Activated naive CD4-positive, alpha-beta T cell treated with anti-CD3 and anti-CD28 coated beads for 36 hours (primary cell): ENCODE measurements around the gene VAMP1. TPM values are rescaled to one million over a fixed set of nuclear protein-coding genes. Genes with fewer than 3 reads are reported as not detected.

Source experiments
- CTCF ChIA-PET: fragments of 350-600 bp; sonication (Branson Sonifier 250); formaldehyde crosslinking; loops from one replicate; lab custom pipeline; 2021; ENCODE audit warnings: antibody characterized with exemption; lab: Charles Lee
- DNase-seq: peaks from one replicate; pipeline ENCODE4 v3.0.0-alpha.2; 2020
- H3K27ac Mint-ChIP-seq: one replicate; pipeline ENCODE4 v1.8.0; 2021; ENCODE audit warnings: mild to moderate bottlenecking, mixed read lengths
- H3K27me3 Mint-ChIP-seq: one replicate; pipeline ENCODE4 v1.8.0; 2021; ENCODE audit warnings: low read depth, mixed read lengths
- H3K36me3 Mint-ChIP-seq: one replicate; pipeline ENCODE4 v1.8.0; 2021; ENCODE audit warnings: low read depth, mixed read lengths
- H3K4me1 Mint-ChIP-seq: one replicate; pipeline ENCODE4 v1.8.0; 2021; ENCODE audit warnings: low read depth, mixed read lengths
- H3K4me3 Mint-ChIP-seq: one replicate; pipeline ENCODE4 v1.8.0; 2021; ENCODE audit warnings: mild to moderate bottlenecking, moderate library complexity, mixed read lengths
- H3K9me3 Mint-ChIP-seq: one replicate; pipeline ENCODE4 v1.8.0; 2021; ENCODE audit warnings: mixed read lengths
- intact Hi-C: fragments of 100-400 bp; cut with micrococcal nuclease; formaldehyde crosslinking; loops from one replicate; pipeline ENCODE4 v1.15.1; 2023
- total RNA-seq, 2 experiments: library from RNA; stranded (reverse); gene quantifications; one replicate each; pipeline ENCODE4 v1.2.3, GENCODE V29; 2021

Gene VAMP1
- total RNA-seq, 2 experiments from 2014 or later = 31.9 to 33.5 TPM

GRCh38 chr12:6444031-6444430, 26.4 kb downstream of the VAMP1 start:
- intact Hi-C loops = loop anchor here (1.0 to 10.0 kb wide), 2 partner anchors 8 to 511 kb away; partner anchors contain the start of genes PTPN6 and TAPBPL
- peaks cover 69% of the 10 kb centered on the region for H3K4me1 Mint-ChIP-seq
- CTCF ChIA-PET = interaction anchor here (0.6 to 15.7 kb wide), 7 partner anchors 9 to 100 kb away, joined by 3 to 159 read pairs (median 4); no protein-coding TSS in a partner anchor

DNA sequence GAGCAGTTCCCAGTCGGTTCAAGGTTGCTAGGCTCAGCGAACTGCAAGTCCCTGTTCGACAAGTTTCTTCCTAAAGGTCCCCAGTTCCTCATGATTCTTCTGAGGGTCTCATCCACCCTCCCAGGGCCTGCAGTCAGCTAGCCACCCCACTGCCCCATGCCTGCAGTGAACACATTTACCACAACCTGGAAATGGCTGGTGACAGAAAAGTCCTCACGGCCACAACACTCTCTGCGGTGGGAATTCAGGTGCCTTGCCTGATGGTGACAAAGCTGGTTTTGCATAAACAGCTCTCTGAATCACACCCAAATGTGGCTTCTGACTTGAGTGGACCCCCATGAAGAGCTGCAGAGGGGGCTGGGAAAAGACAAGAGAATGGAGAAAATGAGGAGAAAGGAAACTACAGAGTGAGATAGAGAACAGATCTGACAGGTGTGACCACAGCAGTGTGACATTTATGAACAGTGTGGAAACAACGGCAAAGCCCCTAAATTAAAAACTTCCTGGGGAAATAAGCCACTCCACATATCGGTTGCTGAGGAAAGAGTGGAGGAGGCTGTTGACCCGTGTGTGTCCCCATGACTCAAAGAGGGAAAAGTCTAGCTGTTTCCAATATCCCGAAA, 27.0 kb downstream of the VAMP1 start:
- intact Hi-C loops = loop anchor here (1.0 to 10.0 kb wide), 4 partner anchors 9 to 511 kb away; partner anchors contain the start of gene PTPN6
- Mint-ChIP-seq H3K9me3 (no peaks in the 10 kb centered on the region), H3K4me1 (peaks cover 74% of the 10 kb centered on the region), H3K27me3 (no peaks in the 10 kb centered on the region), H3K4me3 (peak overlapping the region; percentile 92), H3K36me3 (peaks cover 40% of the 10 kb centered on the region), H3K27ac (peak overlapping the region; percentile 98)
- peak; percentile 79 for DNase-seq
- CTCF ChIA-PET = interaction anchor here (0.6 to 15.7 kb wide), 9 partner anchors 9 to 115 kb away, joined by 3 to 159 read pairs (median 3); partner anchors contain the start of gene VAMP1

More at GRCh38 chr12:6444031-6444430, 26.4 kb downstream of the VAMP1 start:
- DNase-seq = no peak
- H3K27ac Mint-ChIP-seq = peak overlapping the region; percentile 98
- H3K9me3 Mint-ChIP-seq = no peaks in the 10 kb centered on the region
- H3K36me3 Mint-ChIP-seq = peaks cover 46% of the 10 kb centered on the region
- no peaks in the 10 kb centered on the region for H3K27me3 Mint-ChIP-seq
- H3K4me3 Mint-ChIP-seq = peak overlapping the region; percentile 92

DNA sequence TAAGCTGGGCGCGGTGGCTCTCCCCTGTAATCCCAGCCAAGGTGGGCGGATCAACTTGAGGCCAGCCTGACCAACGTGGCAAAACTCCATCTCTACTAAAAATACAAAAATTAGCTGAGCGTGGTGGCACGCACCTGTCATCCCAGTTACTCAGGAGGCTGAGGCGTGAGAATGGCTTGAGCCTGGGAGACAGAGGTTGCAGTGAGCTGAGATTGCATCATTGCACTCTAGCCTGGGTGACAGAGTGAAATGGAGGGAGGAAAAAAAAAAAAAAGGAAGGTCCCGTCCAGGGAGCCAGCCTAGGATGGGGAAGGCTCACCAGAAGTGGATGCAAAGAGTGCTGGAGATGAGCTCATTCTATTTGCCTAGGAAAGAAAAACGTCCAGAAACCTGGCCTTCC, 27.6 kb downstream of the VAMP1 start:
- Mint-ChIP-seq H3K27ac (peak overlapping the region; percentile 98), H3K9me3 (no peaks in the 10 kb centered on the region), H3K27me3 (no peaks in the 10 kb centered on the region), H3K4me1 (peaks cover 70% of the 10 kb centered on the region), H3K4me3 (peak overlapping the region; percentile 92), H3K36me3 (peaks cover 36% of the 10 kb centered on the region)
- intact Hi-C loops = loop anchor here (1.0 to 10.0 kb wide), 4 partner anchors 9 to 512 kb away; partner anchors contain the start of gene PTPN6
- DNase-seq = no peak
- CTCF ChIA-PET = interaction anchor here (0.6 to 15.7 kb wide), 6 partner anchors 10 to 159 kb away, joined by 3 to 159 read pairs (median 16); partner anchors contain the start of gene VAMP1

GRCh38 chr12:6440391-6440790, 30.1 kb downstream of the VAMP1 start:
- no peak overlapping the region for H3K27ac Mint-ChIP-seq
- H3K4me3 Mint-ChIP-seq = no peak overlapping the region
- H3K27me3 Mint-ChIP-seq = no peaks in the 10 kb centered on the region
- H3K36me3 Mint-ChIP-seq = peaks cover 17% of the 10 kb centered on the region
- no peak for DNase-seq
- no peaks in the 10 kb centered on the region for H3K9me3 Mint-ChIP-seq
- peaks cover 58% of the 10 kb centered on the region for H3K4me1 Mint-ChIP-seq
- intact Hi-C loops = loop anchor here (10.0 kb wide), 1 partner anchor 514 kb away; the partner anchor contains the start of gene PTPN6
- CTCF ChIA-PET = interaction anchor here (15.7 kb wide), 1 partner anchor 22 kb away, joined by 159 read pairs; no protein-coding TSS in a partner anchor

DNA sequence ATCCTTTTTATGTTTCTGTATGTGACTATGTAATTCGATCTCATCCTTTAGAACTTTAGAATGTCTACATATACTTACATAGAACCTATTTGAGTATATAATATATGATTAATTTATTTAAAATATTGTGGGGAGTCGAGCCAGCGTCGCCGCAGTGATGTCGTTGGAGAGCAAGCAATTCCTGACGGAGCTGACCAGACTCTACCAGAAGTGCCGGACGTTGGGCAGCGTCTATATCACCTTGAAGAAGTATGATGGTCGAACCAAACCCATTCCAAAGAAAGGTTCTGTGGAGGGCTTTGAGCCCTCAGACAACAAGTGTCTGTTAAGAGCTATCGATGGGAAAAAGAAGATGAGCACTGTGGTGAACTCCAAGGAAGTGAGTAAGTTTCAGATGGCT, 32.1 kb downstream of the VAMP1 start:
- Mint-ChIP-seq H3K36me3 (peaks cover 8% of the 10 kb centered on the region), H3K27ac (no peak overlapping the region), H3K27me3 (no peaks in the 10 kb centered on the region), H3K4me1 (peaks cover 65% of the 10 kb centered on the region), H3K9me3 (no peaks in the 10 kb centered on the region), H3K4me3 (no peak overlapping the region)
- intact Hi-C loops = no loop called here
- CTCF ChIA-PET = interaction anchor here (1.2 to 15.7 kb wide), 3 partner anchors 11 to 24 kb away, joined by 3 to 159 read pairs (median 5); no protein-coding TSS in a partner anchor
- DNase-seq = no peak

GRCh38 chr12:6437586-6437985, 32.9 kb downstream of the VAMP1 start:
- no peaks in the 10 kb centered on the region for H3K9me3 Mint-ChIP-seq
- H3K4me1 Mint-ChIP-seq = peaks cover 63% of the 10 kb centered on the region
- H3K27me3 Mint-ChIP-seq = no peaks in the 10 kb centered on the region
- no peak overlapping the region for H3K27ac Mint-ChIP-seq
- no peak for DNase-seq
- intact Hi-C loops = no loop called here
- CTCF ChIA-PET = interaction anchor here (15.7 kb wide), 1 partner anchor 25 kb away, joined by 159 read pairs; no protein-coding TSS in a partner anchor
- H3K4me3 Mint-ChIP-seq = no peak overlapping the region
- H3K36me3 Mint-ChIP-seq = peaks cover 1% of the 10 kb centered on the region

DNA sequence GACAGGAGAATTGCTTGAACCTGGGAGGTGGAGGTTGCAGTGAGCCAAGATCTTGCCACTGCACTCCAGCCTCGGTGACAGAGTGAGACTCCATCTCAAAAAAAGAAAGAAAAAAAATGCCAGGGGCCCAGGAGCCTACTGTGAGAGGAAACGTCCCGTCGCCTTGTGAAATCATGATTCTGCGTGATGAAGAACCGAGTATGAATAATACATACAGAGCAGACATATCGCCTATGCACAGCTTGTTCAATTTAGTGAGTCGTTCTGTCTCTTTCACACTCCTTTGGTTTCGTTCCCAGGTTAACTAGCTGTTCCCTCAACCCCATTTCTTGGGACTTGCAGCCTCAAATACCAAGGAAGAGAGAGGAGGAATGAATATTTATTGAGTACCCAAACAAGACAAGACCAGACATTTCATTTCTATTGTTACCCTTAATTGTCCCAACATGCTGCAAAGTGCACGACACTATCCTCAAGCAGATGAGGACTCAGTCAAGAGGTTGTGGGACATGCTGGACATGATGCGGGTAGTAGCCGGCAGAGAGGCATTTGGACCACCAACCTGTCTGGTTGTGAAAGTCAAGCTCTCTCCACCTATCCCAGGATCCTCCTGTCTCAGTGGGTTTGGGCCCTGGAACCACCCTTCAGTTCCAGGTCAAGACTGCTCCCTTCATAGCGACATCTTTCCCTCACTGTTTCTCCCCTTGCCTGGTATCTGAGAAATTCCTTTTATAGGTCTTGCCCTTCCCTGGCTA, 34.3 kb downstream of the VAMP1 start:
- Mint-ChIP-seq H3K9me3 (no peaks in the 10 kb centered on the region), H3K36me3 (peaks cover 1% of the 10 kb centered on the region), H3K27me3 (no peaks in the 10 kb centered on the region), H3K27ac (peak overlapping the region; percentile 52), H3K4me3 (no peak overlapping the region), H3K4me1 (peaks cover 63% of the 10 kb centered on the region)
- intact Hi-C loops = no loop called here
- DNase-seq = peak; percentile 43
- CTCF ChIA-PET = interaction anchor here (15.7 kb wide), 1 partner anchor 27 kb away, joined by 159 read pairs; no protein-coding TSS in a partner anchor

GRCh38 chr12:6434205-6435140, 36.0 kb downstream of the VAMP1 start:
- no peaks in the 10 kb centered on the region for H3K9me3 Mint-ChIP-seq
- H3K4me3 Mint-ChIP-seq = peak overlapping the region; percentile 60
- CTCF ChIA-PET = interaction anchor here (0.6 to 15.7 kb wide), 9 partner anchors 10 to 535 kb away, joined by 3 to 159 read pairs (median 4); partner anchors contain the start of gene CD27
- H3K27ac Mint-ChIP-seq = peak overlapping the region; percentile 90
- peak; percentile 78 for DNase-seq
- peaks cover 71% of the 10 kb centered on the region for H3K4me1 Mint-ChIP-seq
- intact Hi-C loops = loop anchor here (1.0 kb wide), 1 partner anchor 9 kb away; no protein-coding TSS in a partner anchor
- no peaks in the 10 kb centered on the region for H3K36me3 Mint-ChIP-seq
- no peaks in the 10 kb centered on the region for H3K27me3 Mint-ChIP-seq

- Mint-ChIP-seq H3K27me3 (no peaks in the 10 kb centered on the region), H3K9me3 (no peaks in the 10 kb centered on the region), H3K4me3 (peak overlapping the region; percentile 42), H3K27ac (peak overlapping the region; percentile 83), H3K4me1 (peaks cover 68% of the 10 kb centered on the region), H3K36me3 (no peaks in the 10 kb centered on the region)
- no peak for DNase-seq
- intact Hi-C loops = no loop called here
- CTCF ChIA-PET = interaction anchor here (0.6 to 15.7 kb wide), 3 partner anchors 12 to 98 kb away, joined by 3 to 159 read pairs (median 28); partner anchors contain the start of gene CD27
Observed at GRCh38 chr12:6432991-6433390, 37.5 kb downstream of the VAMP1 start.

GRCh38 chr12:6430124-6430989, 40.1 kb downstream of the VAMP1 start:
- Mint-ChIP-seq H3K27me3 (no peaks in the 10 kb centered on the region), H3K4me3 (peak overlapping the region; percentile 46), H3K9me3 (no peaks in the 10 kb centered on the region), H3K36me3 (no peaks in the 10 kb centered on the region), H3K27ac (peak overlapping the region; percentile 84), H3K4me1 (peaks cover 85% of the 10 kb centered on the region)
- CTCF ChIA-PET = no interaction called here
- peak; percentile 78 for DNase-seq
- intact Hi-C loops = no loop called here
